Neural crest cell (in vitro differentiated cells): ENCODE results near the gene AUTS2. TPM values are rescaled to one million over a fixed set of nuclear protein-coding genes. Genes with fewer than 3 reads are reported as not detected.

Source experiments
- DNase-seq: peaks from one replicate; pipeline ENCODE4 v3.0.0; 2021; ENCODE audit warnings: low read depth, mixed read lengths, low spot score
- H3K27ac Mint-ChIP-seq: one replicate; pipeline ENCODE4 v1.8.0; 2021; ENCODE audit warnings: mild to moderate bottlenecking, mixed read lengths; ENCODE audit not compliant: unreplicated experiment
- H3K27me3 Mint-ChIP-seq: 2 replicates; pipeline ENCODE4 v1.8.0; 2021; ENCODE audit warnings: low read depth, mild to moderate bottlenecking, mixed read lengths
- H3K36me3 Mint-ChIP-seq: 2 replicates; pipeline ENCODE4 v1.8.0; 2021; ENCODE audit warnings: low read depth, mild to moderate bottlenecking, mixed read lengths
- H3K4me1 Mint-ChIP-seq: 2 replicates; pipeline ENCODE4 v1.8.0; 2021; ENCODE audit warnings: mixed read lengths
- H3K4me3 Mint-ChIP-seq: one replicate; pipeline ENCODE4 v1.8.0; 2021; ENCODE audit warnings: mild to moderate bottlenecking, mixed read lengths
- H3K9me3 Mint-ChIP-seq: 2 replicates; pipeline ENCODE4 v1.8.0; 2021; ENCODE audit warnings: mixed read lengths
- CTCF ChIP-seq: fragments of 200-600 bp; sonication (generic); conservative IDR thresholded peaks from 2 replicates; pipeline ENCODE4 v1.5.0; 2021; ENCODE audit warnings: antibody characterized with exemption, mild to moderate bottlenecking
- total RNA-seq: library from RNA; stranded (reverse); gene quantifications from 2 replicates; pipeline ENCODE4 v1.2.1, GENCODE V29; 2021

AUTS2 gene
- total RNA-seq, 1 donor from 2014 or later: 152 TPM

- Mint-ChIP-seq H3K27me3 (no peaks in the 10 kb centered on the region), H3K36me3 (no peaks in the 10 kb centered on the region), H3K4me1 (peaks cover 62% of the 10 kb centered on the region), H3K9me3 (no peaks in the 10 kb centered on the region), H3K4me3 (no peak overlapping the region), H3K27ac (no peak overlapping the region)
- TF ChIP-seq CTCF: no peak
- no peak for DNase-seq
Observed at GRCh38 chr7:70015353-70015752, 417.1 kb downstream of the AUTS2 start.

GRCh38 chr7:70016044-70016770 lies 417.9 kb downstream of the AUTS2 start:
- peak overlapping the region; percentile 41 for H3K27ac Mint-ChIP-seq
- no peaks in the 10 kb centered on the region for H3K27me3 Mint-ChIP-seq
- no peaks in the 10 kb centered on the region for H3K36me3 Mint-ChIP-seq
- no peak overlapping the region for H3K4me3 Mint-ChIP-seq
- H3K9me3 Mint-ChIP-seq: no peaks in the 10 kb centered on the region
- TF ChIP-seq CTCF: no peak
- DNase-seq: no peak
- peaks cover 53% of the 10 kb centered on the region for H3K4me1 Mint-ChIP-seq

- Mint-ChIP-seq H3K36me3 (no peaks in the 10 kb centered on the region), H3K4me3 (no peak overlapping the region), H3K9me3 (no peaks in the 10 kb centered on the region), H3K27me3 (no peaks in the 10 kb centered on the region), H3K27ac (no peak overlapping the region), H3K4me1 (peaks cover 46% of the 10 kb centered on the region)
- DNase-seq: no peak
- TF ChIP-seq CTCF: no peak
Observed at GRCh38 chr7:70017357-70017756, 419.1 kb downstream of the AUTS2 start.

GRCh38 chr7:70018700-70019099 lies 420.4 kb downstream of the AUTS2 start:
- DNase-seq: no peak
- no peak for TF ChIP-seq CTCF
- Mint-ChIP-seq H3K4me1 (peaks cover 36% of the 10 kb centered on the region), H3K27ac (no peak overlapping the region), H3K4me3 (no peak overlapping the region), H3K9me3 (no peaks in the 10 kb centered on the region), H3K36me3 (no peaks in the 10 kb centered on the region), H3K27me3 (no peaks in the 10 kb centered on the region)

- Mint-ChIP-seq H3K36me3 (no peaks in the 10 kb centered on the region), H3K4me3 (no peak overlapping the region), H3K9me3 (peaks cover 3% of the 10 kb centered on the region), H3K27me3 (no peaks in the 10 kb centered on the region), H3K4me1 (peaks cover 38% of the 10 kb centered on the region), H3K27ac (no peak overlapping the region)
- no peak for DNase-seq
- no peak for TF ChIP-seq CTCF
Observed at GRCh38 chr7:70027867-70028266, 429.6 kb downstream of the AUTS2 start.
